Caki2 (cell line): ENCODE measurements around the gene BTBD17. TPM values are rescaled to one million over a fixed set of nuclear protein-coding genes. Genes with fewer than 3 reads are reported as not detected.

Source experiments
- DNase-seq: peaks from one replicate; pipeline ENCODE4 v3.0.0-alpha.2; 2015; ENCODE audit warnings: low read depth
- in situ Hi-C: cut with HindIII; loops from 2 replicates; pipeline ENCODE4 v1.10.0; 2016; ENCODE audit warnings: low sequenced_read_pairs, low pct_unique_long_range_greater_than_20kb, mixed read lengths
- total RNA-seq: library from RNA; depleted of rRNA; stranded (reverse); fragments of >200 nt; shearing (Covaris generic); gene quantifications from 2 replicates; pipeline ENCODE4 v1.2.3, GENCODE V29; 2014; ENCODE audit warnings: low replicate concordance; rRNA removed

Gene BTBD17
- total RNA-seq, 1 experiment from 2014 or later: not detected

GRCh38 chr17:74325376-74325742 lies 36.3 kb downstream of the BTBD17 start:
- DNase-seq: no peak
- in situ Hi-C loops: no loop called here

- in situ Hi-C loops: loop anchor here (25.0 kb wide), 1 partner anchor 163 kb away; no protein-coding TSS in a partner anchor
- no peak for DNase-seq
These were observed 37.1 kb downstream of the BTBD17 start for GRCh38 chr17:74324521-74324920.

- no peak for DNase-seq
- in situ Hi-C loops: loop anchor here (25.0 kb wide), 1 partner anchor 169 kb away; no protein-coding TSS in a partner anchor
These were observed 43.3 kb downstream of the BTBD17 start for GRCh38 chr17:74318391-74318790.

GRCh38 chr17:74317071-74317470 lies 44.6 kb downstream of the BTBD17 start:
- DNase-seq: no peak
- in situ Hi-C loops: loop anchor here (25.0 kb wide), 1 partner anchor 170 kb away; no protein-coding TSS in a partner anchor

- in situ Hi-C loops: loop anchor here (25.0 kb wide), 1 partner anchor 171 kb away; no protein-coding TSS in a partner anchor
- no peak for DNase-seq
These were observed 45.4 kb downstream of the BTBD17 start for GRCh38 chr17:74316220-74316619.

GRCh38 chr17:74314877-74315276 lies 46.8 kb downstream of the BTBD17 start:
- no peak for DNase-seq
- in situ Hi-C loops: loop anchor here (25.0 kb wide), 1 partner anchor 172 kb away; no protein-coding TSS in a partner anchor

GRCh38 chr17:74309902-74310301 lies 51.8 kb downstream of the BTBD17 start:
- in situ Hi-C loops: loop anchor here (25.0 kb wide), 1 partner anchor 177 kb away; no protein-coding TSS in a partner anchor
- no peak for DNase-seq

- in situ Hi-C loops: loop anchor here (25.0 kb wide), 1 partner anchor 179 kb away; no protein-coding TSS in a partner anchor
- DNase-seq: no peak
These were observed 53.5 kb downstream of the BTBD17 start for GRCh38 chr17:74307984-74308773.

Other genes starting within 250 kb of the BTBD17 start
- gene RPL38, start 158.2 kb downstream of the BTBD17 start, total RNA-seq: 1,493 and 1,714 TPM in 2 replicates
- 1.2 and 13.3 TPM in 2 replicates for gene TTYH2, start 148.3 kb downstream of the BTBD17 start, total RNA-seq
- gene DNAI2, start 87.6 kb downstream of the BTBD17 start, total RNA-seq: not detected in 2 replicates
- not detected in 2 replicates for gene KIF19, start 35.6 kb downstream of the BTBD17 start, total RNA-seq
- gene GPR142, start 5.6 kb upstream of the BTBD17 start, total RNA-seq: not detected in 2 replicates
- gene GPRC5C, start 70.2 kb upstream of the BTBD17 start, total RNA-seq: 328 and 424 TPM in 2 replicates
- not detected in 2 replicates for gene CD300A, start 104.8 kb upstream of the BTBD17 start, total RNA-seq
- gene CD300LB, start 169.6 kb upstream of the BTBD17 start, total RNA-seq: not detected in 2 replicates
- gene CD300C, start 184.2 kb upstream of the BTBD17 start, total RNA-seq: not detected in 2 replicates
- not detected in 2 replicates for gene CD300H, start 205.6 kb upstream of the BTBD17 start, total RNA-seq
- not detected in 2 replicates for gene CD300LD, start 230.4 kb upstream of the BTBD17 start, total RNA-seq